Raji (cell line): ENCODE data around the gene PERM1.

Experiments
- POLR2A ChIP-seq: IDR thresholded peaks from 2 replicates; pipeline ENCODE4 v1.6.1; 2011; ENCODE audit warnings: low read depth, low read length, control low read depth; ENCODE audit not compliant: insufficient read depth

PERM1 gene

DNA sequence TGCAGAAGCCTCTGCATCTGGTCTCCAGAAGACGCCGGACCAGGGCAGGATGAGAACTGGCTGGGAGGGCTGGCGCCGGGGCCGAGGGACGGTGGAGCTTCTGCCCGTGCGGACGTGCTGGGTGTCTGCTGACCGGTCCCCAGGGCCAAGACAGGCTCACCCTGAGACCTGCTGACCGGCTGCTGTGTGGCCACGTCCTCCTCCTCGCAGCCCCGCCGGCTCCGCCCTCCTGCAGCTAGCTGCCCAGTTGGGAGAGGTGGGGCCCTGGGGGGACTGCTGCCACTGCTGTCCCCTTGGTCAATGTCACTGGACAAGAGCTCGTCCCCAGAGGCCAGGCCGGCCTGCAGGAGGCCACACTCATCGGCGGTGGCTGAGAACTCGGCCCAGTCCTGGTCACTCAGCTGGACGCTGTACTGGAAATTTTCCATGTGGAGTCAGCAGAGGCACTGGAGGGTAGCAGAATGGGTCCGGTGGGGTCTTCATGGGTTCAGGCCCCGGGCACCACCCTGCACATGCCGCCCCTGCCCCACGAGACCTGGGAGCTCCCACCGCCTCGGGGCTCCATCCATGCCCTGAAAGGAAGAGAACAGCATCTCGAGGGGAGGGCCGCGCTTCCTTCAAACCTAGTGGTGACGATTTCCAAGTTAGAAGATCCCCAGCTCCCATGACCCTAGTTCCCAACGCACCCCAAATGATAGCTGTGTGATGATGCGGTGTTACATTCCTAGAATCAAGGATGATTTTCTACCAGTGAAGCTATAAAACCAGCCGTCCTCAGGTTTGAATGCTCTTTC lies 1.1 kb downstream of the PERM1 start:
- no peak for TF ChIP-seq POLR2A

DNA sequence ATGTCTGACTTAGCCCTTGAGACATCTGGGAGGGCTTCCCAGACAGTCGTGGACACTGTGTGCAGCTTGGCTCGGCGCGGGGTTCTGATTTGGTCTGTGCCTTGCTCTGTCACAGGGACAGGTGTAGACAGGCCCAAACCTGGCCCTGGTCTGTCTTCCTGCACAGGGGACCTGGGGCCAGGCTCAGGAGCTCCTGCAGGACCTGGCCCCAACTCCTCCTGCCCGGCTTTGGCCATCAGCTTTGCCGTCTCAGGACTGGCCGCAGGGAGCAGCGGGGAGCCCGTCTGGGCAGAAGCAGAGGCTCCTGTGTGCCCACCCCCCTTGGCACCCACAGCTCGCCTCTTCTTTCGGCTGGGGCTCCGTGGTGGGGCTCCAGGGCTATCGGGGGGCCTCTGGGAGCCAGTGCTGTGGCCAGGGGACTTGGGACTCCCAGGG lies 1.7 kb downstream of the PERM1 start:
- TF ChIP-seq POLR2A, result no peak

GRCh38 chr1:979744-980072 lies 2.2 kb downstream of the PERM1 start:
- TF ChIP-seq POLR2A, result no peak

GRCh38 chr1:978835-979743 lies 2.8 kb downstream of the PERM1 start:
- TF ChIP-seq POLR2A, result no peak

DNA sequence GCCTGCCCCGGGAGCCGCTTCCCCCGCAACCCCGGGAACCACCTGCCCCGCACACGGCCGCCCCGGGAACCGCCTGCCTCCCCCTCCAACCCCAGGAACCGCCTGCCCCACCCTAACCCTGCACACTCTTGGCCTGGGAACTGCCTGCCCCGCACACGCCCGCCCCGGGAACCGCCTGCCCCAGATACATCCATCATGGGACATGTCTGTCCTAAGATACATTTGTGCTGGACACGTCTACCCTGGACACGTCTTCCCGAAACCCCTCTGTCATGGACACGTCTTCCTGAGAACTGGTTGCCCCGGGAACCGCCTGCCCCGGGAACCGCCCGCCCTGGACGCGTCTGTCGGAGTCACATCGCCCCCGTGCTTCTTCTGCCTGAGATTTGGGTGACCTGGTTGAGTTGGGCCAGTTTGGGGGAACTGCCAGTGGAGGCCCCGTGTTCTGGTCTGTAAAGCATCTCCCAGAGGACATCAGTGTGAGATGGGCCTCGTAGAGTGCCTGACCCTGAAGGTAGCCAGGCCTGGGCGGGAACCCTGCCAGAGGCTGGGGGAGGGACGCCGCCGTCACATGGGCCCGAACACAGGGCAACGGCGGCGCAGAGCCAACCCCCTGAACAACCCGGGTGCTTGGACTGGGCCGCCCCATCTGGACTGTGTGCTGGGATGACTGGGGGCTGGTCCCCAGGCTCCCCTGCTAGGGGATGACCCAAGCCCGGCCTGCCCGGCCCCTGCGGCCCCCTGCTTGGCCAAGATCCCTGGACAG lies 3.6 kb downstream of the PERM1 start:
- TF ChIP-seq POLR2A, result no peak

GRCh38 chr1:975896-976683 lies 5.8 kb downstream of the PERM1 start:
- TF ChIP-seq POLR2A, result no peak

DNA sequence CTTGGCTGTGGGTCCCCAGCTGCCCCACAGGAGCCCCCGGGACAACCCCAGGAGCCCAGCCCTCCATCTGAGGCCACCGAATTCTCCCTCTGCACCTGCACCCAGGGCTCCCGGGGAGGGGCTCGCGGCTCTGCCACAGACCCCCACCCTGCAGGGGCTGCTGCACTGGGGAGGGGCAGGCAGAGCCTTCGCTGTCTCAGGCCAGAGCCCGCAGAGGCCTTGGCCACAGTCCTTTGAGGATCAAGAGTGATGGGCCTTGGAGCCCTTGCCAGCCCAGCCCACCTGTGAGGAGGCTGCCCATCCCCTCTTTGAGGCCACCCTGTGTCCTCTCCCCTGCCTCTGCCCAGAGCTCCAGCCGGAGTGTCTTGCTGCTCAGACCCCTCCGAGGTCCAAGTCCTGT lies 6.5 kb downstream of the PERM1 start:
- TF ChIP-seq POLR2A, result no peak

GRCh38 chr1:974687-975328 lies 7.1 kb downstream of the PERM1 start:
- no peak for TF ChIP-seq POLR2A

- TF ChIP-seq POLR2A, result no peak
Observed at GRCh38 chr1:974293-974640, 7.6 kb downstream of the PERM1 start.

GRCh38 chr1:973459-974292 lies 8.2 kb downstream of the PERM1 start:
- no peak for TF ChIP-seq POLR2A

DNA sequence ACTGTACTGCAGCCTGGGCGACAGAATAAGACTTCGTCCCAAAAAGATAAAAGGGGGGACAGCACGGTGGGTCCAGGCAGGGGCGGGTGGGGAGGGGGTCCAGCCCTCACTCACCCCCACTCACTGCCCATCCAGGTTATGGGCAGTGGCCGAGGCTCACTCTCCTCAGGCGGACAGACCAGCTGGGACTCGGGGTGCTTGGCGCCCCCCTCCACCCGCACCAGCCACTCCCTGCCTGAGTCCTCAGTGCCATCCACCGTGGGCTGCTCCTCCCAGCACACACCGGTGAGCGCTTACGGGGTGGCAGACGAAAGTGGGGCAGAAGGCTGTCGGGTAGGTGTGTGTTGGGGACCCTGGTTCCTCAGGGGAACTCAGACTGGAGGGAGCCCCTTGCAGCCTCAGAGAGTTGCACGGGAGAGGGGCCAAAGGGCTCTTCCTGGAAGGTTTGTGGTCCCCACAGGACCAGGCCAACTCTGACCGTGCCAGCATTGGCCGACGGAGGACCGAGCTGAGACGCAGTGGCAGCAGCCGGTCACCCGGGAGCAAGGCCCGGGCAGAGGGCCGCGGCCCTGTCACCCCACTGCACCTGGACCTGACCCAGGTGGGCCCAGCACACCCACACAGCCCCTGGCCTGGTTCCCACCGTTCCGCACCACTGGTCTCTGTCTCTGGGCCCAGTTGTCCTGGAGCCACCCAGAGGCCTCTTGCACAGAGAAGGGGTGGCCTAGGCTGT lies 9.0 kb downstream of the PERM1 start:
- no peak for TF ChIP-seq POLR2A

DNA sequence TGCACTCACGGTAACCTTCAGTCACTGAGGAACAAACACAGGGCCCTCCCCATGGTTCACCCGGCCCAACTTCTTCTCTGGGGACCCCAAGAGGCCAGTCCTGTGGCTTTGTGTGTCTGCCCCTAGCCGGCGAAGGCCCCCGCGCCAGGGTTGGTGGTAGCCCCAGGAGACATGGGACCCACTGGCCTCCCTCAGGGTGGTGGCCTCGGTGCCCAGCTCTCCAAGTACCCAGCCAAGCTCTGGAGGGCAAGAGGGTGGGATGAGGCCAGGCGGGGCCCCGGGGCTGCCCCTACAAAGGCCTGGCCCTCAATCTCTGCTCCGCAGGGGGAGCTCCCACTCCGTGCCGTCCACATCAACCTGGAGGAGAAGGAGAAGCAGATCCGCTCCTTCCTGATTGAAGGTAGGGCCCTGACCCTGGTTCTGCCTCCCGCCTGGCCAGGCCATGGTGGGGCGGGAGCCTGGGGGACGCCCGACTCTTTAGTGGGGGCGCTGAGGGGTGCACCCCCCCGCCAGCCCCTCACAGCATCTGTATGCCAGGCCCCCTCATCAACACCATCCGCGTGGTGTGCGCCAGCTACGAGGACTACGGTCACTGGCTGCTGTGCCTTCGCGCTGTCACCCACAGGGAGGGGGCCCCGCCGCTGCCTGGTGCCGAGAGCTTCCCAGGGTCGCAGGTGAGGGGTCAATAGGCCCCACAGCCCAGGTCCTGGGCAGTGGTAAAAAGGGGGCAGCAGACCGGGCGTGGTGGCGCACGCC lies 10.0 kb downstream of the PERM1 start:
- no peak for TF ChIP-seq POLR2A
